ENCODE data around the gene KLHL26. TPM values are rescaled to one million over a fixed set of nuclear protein-coding genes. Genes with fewer than 3 reads are reported as not detected.

The KLHL26 gene
- total and polyA plus RNA-seq, 4 donors, result 2.3 to 5.9 (median 2.4) TPM

GRCh38 chr19:18659281-18660050, 22.6 kb downstream of the KLHL26 start:
- TF ChIP-seq HNF4A (conservative IDR thresholded peaks at IDR 0.05) (no peak), ZBTB33 (IDR thresholded peaks at IDR 0.05) (no peak), JUND (IDR thresholded peaks at IDR 0.05) (no peak), TAF1 (conservative IDR thresholded peaks at IDR 0.05) (no peak), MAX (IDR thresholded peaks at IDR 0.05) (no peak)
- H3K9ac ChIP-seq (ENCODE audit: low read depth in 1 of 2, low read length in 2 of 2), result no peak overlapping the region
- no peaks in the 10 kb centered on the region for H3K27me3 ChIP-seq (ENCODE audit: control insufficient read depth in 4 of 4, insufficient read depth in 4 of 4, low read length in 3 of 4)
- no peaks in the 10 kb centered on the region for H3K4me1 ChIP-seq (ENCODE audit: control insufficient read depth in 4 of 4, insufficient read depth in 4 of 4, low read length in 3 of 4)
- H3K36me3 ChIP-seq (ENCODE audit: control insufficient read depth in 4 of 4, insufficient read depth in 3 of 4, low read depth in 1 of 4, low read length in 3 of 4), result no peaks in the 10 kb centered on the region
- no peak overlapping the region for H3K4me3 ChIP-seq (ENCODE audit: low read depth in 1 of 3, low read length in 3 of 3)
- no peaks in the 10 kb centered on the region for H3K9me3 ChIP-seq (ENCODE audit: control insufficient read depth in 4 of 4, low read length in 3 of 4)
- WGBS, result 84% methylated on average over 30 of the region's 30 CpGs
- DNase-seq (ENCODE audit: low spot score), result no peak
- no peak overlapping the region for H3K27ac ChIP-seq (ENCODE audit: low read depth in 1 of 2, low read length in 2 of 2)

GRCh38 chr19:18660051-18660910, 23.5 kb downstream of the KLHL26 start:
- H3K9me3 ChIP-seq (ENCODE audit: control insufficient read depth in 4 of 4, low read length in 3 of 4), result no peaks in the 10 kb centered on the region
- WGBS, result 93% methylated on average over 37 of the region's 37 CpGs
- no peaks in the 10 kb centered on the region for H3K4me1 ChIP-seq (ENCODE audit: control insufficient read depth in 4 of 4, insufficient read depth in 4 of 4, low read length in 3 of 4)
- no peaks in the 10 kb centered on the region for H3K36me3 ChIP-seq (ENCODE audit: control insufficient read depth in 4 of 4, insufficient read depth in 3 of 4, low read depth in 1 of 4, low read length in 3 of 4)
- TF ChIP-seq REST (IDR thresholded peaks at IDR 0.05), result no peak
- TF ChIP-seq NR2F2 (IDR thresholded peaks at IDR 0.05), result no peak
- no peak for TF ChIP-seq CTCF (IDR thresholded peaks at IDR 0.05; ENCODE audit: low read depth, low read length, missing input control)
- TF ChIP-seq ZBTB33 (IDR thresholded peaks at IDR 0.05), result no peak
- TF ChIP-seq JUND (IDR thresholded peaks at IDR 0.05), result no peak
- no peak for TF ChIP-seq GABPA (IDR thresholded peaks at IDR 0.05 in 1 of 2, conservative IDR thresholded peaks at IDR 0.05 in 1 of 2)
- no peak for TF ChIP-seq HNF4G (IDR thresholded peaks at IDR 0.05)
- no peak for TF ChIP-seq HNF4A (conservative IDR thresholded peaks at IDR 0.05)
- no peak for TF ChIP-seq MAX (IDR thresholded peaks at IDR 0.05)
- no peak for TF ChIP-seq YY1 (IDR thresholded peaks at IDR 0.05)
- no peak for TF ChIP-seq TAF1 (conservative IDR thresholded peaks at IDR 0.05)
- TF ChIP-seq EGR1 (IDR thresholded peaks at IDR 0.05; ENCODE audit: low read depth in 2 of 2), result no peak
- TF ChIP-seq RAD21 (IDR thresholded peaks at IDR 0.05), result no peak
- TF ChIP-seq FOXA1 (IDR thresholded peaks at IDR 0.05), result no peak
- H3K4me3 ChIP-seq (ENCODE audit: low read depth in 1 of 3, low read length in 3 of 3), result no peak overlapping the region
- no peak overlapping the region for H3K27ac ChIP-seq (ENCODE audit: low read depth in 1 of 2, low read length in 2 of 2)
- DNase-seq (ENCODE audit: low spot score), result no peak
- no peaks in the 10 kb centered on the region for H3K27me3 ChIP-seq (ENCODE audit: control insufficient read depth in 4 of 4, insufficient read depth in 4 of 4, low read length in 3 of 4)
- H3K9ac ChIP-seq (ENCODE audit: low read depth in 1 of 2, low read length in 2 of 2), result no peak overlapping the region

All from liver (tissue), 9 donors.